NCI-H510A treated with DMSO at 0.1 percent for 48 hours (cell line): ENCODE data around the gene GPR148.

Experiments used
- DNase-seq: peaks from one replicate; lab custom pipeline; 2025; lab: John Stamatoyannopoulos, UW

The GPR148 gene

DNA sequence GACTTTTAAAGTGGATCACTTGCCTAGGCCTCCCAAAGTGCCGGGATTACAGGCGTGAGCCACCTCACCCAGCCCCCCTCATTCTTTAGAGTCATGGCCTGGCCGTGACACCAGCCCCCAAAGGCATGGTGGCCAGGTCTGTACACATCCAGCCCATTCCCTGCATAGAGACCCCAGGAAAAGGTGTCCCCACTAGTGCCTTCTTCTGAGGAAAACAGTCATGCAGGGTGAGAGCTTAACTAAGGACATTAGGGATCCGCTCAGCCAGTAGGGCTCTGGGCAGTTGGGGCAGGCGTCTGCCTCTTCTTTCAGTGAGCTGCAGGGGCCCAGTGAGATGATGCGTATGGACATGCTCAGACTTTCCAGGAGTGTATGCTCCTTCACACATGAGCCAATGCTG lies 20.8 kb downstream of the GPR148 start:
- DNase-seq, result no peak

GRCh38 chr2:130754811-130755210 lies 25.9 kb downstream of the GPR148 start:
- no peak for DNase-seq

DNA sequence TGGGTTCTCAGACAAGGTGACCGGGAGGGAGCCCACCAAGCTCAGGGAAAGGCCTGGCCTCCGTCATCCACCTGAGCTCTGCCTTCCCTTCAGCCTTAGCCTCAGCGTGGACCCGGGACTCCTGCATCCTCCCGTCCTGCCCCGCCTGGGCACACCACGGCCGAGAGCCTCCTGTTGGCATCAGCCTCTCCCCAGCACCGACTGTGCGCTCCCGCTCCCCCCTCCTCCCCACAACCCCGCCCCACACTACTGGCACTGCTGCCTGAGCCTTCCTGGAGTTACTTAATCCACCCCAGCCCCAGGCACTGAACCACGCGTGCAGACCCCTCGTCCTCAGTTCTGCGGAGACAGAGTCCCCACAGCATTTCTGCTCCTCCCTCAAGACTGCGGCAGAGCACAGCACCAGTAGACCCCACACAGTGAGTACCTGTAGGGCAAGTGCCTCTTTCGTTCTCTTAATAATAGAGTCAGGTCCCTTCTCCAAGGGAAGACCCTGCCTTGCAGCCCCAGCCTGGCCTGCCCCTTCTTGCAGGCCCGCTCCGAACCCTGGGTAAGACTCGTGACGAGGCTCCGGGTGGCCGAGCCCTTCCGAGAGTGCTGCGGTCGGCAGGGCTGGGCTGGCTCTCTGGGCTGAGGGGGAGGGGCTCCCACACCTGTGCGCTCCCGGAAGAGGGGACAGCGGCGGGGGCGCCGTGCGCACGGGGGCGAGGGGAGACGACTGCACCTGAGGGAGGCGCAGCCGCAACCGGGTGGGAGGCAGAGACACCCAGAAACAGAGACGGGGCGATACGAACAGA lies 26.6 kb downstream of the GPR148 start, which contains the start of gene AMER3:
TSS of gene AMER3 (plus strand) at position 285 of the 797 bp plus-strand sequence. CDS start 6,533 bp downstream, outside the sequence.
- peak; percentile 69 for DNase-seq

GRCh38 chr2:130756053-130756873 lies 27.4 kb downstream of the GPR148 start:
- DNase-seq, result peak; percentile 43

GRCh38 chr2:130756874-130757668 lies 28.2 kb downstream of the GPR148 start:
- DNase-seq, result peak; percentile 43

- peak; percentile 28 for DNase-seq
Measured at GRCh38 chr2:130759906-130760753, 31.3 kb downstream of the GPR148 start.

DNA sequence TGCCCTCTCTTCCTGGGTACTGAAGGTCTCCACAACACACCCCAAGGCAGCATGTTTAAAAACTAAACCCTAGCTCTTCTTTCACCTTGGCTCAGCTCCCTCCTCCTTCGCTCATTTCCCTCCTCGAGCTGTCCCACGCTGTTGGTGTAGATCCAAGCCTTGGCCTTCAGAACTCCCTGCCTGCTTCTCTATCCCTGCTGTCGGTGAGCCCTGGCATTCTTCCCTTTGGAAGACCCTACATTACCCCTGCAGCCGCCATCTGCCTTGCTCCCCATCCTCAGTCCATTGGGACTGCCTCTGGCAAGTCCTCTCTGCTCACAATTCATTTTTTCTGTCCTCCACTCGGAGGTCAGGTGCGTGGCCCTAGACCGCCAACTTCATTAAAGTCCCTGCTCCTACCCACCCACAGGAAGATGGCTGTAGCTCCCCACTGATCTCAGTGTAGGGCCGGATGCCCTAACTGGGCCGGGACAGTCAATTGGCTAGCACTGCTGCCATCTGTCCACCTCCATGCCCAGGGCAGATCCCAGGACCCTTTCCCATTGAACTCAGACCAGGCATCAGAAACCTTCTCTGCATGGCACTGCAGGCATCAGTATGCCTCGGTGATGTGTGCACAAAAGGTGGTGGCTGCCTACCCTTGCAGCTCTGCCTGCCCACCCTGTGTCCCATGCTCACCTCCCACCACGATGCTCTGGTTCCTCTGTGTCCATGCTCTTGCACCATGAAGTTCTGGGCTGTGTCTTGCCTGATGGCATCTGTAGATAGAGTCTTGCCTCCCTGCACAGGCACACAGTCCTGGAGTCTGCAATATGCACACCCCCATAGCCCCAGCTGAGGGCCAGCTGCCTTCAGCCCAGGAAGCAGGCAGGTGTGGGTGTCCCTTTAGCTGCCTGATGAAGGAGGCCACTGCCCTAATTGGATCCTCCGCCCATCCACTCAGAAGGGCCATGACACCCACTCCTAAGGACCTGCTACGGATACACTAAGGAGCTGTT lies 32.2 kb downstream of the GPR148 start:
- DNase-seq, result no peak

DNA sequence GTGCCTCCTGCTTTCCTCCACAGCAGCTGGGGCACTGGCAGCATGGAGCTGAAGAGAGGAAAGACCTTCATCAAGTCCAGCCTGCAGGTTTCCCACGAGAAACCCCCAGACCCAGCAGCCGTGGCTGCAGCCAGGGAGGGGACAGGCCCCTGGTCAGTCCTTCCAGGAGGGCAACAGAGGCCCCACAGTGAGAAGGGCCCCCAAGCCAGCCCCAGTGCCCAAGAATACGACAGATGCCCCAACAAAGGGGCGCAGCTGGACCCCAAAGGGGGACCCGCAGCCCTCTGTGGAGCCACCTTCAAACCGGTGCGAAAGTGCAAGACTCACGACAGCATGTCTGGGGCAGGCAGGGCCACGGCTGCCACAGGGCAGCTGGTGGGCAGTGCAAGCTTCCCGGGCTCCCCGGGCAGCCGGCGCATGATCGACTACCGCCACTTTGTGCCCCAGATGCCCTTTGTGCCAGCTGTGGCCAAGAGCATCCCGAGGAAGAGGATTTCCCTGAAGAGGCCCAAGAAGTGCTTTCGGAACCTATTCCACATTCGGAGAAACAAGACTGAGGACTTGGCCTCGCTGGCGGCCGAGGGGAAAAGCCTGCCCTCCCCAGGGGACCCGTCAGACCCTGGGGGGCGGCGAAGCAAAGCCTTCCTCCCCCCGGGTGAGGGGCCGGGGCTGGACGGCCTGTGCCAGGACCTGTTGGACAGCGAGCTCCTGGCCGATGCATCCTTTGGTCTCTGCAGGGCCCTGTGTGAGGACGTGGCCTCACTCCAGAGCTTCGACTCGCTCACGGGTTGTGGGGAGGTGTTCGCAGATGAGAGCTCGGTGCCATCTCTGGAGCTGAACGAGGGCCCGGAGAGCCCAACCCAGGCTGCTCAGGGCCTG lies 33.4 kb downstream of the GPR148 start:
- no peak for DNase-seq

GRCh38 chr2:130762910-130763385 lies 34.1 kb downstream of the GPR148 start:
- DNase-seq, result no peak

GRCh38 chr2:130763405-130763804 lies 34.5 kb downstream of the GPR148 start:
- no peak for DNase-seq

DNA sequence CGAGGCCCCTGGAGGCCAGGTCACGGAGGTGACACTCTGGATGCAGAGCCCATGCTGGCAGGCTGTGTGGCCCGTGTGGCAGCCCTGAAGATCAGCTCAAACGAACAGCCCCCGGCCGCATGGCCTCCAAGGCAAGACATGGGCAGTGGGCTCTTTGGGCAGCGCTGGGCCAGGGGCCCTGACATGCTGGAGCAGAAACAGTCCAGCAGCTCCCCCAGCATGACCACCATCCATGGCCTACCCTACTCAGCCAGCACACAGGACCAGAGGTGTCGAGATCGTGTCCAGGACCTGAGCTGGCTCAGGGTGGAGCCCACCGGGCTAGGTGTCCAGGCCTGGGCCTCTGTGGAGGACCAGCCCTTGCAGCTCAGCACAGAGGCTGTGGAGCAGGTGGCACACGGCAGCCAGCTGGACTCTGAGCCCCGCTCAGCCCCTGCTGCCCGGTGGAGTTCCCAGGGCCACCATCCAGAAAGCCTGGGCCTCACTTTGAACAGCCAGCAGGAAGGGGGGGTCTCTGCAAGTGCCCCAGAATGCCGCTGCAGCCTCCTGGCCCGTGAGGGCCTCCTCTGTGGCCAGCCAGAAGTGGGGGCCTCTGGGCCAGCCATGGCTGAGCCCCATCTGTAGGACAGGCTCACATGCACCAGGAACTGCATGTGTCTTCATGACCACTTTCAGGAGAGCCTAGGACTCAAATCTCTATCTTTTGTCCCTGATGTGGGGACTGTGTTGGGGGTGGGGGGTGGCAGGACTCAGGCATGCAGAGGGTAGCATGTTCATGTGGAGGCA lies 35.4 kb downstream of the GPR148 start:
- no peak for DNase-seq

- no peak for DNase-seq
Measured at GRCh38 chr2:130764821-130765115, 35.9 kb downstream of the GPR148 start.

- DNase-seq, result no peak
Measured at GRCh38 chr2:130765464-130765863, 36.6 kb downstream of the GPR148 start.

DNA sequence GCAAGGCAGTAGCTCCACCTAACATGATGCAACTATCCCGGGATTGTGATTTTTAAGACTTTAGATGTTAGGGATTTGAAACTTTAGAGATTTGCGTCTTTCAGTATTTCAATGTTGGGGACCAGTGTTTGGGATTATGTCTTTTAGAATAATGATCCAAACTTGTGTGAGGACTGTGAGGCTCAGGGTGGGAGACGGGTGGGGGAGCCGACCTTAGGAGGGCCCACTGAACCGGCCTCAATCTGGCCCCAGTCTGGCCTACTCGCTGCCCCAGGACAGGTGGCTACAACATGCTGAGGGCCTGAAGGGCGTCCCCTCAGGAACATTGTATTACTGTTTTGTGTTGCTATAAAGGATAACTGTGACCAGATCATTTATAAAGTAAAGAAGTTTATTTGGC lies 37.2 kb downstream of the GPR148 start:
- no peak for DNase-seq

DNA sequence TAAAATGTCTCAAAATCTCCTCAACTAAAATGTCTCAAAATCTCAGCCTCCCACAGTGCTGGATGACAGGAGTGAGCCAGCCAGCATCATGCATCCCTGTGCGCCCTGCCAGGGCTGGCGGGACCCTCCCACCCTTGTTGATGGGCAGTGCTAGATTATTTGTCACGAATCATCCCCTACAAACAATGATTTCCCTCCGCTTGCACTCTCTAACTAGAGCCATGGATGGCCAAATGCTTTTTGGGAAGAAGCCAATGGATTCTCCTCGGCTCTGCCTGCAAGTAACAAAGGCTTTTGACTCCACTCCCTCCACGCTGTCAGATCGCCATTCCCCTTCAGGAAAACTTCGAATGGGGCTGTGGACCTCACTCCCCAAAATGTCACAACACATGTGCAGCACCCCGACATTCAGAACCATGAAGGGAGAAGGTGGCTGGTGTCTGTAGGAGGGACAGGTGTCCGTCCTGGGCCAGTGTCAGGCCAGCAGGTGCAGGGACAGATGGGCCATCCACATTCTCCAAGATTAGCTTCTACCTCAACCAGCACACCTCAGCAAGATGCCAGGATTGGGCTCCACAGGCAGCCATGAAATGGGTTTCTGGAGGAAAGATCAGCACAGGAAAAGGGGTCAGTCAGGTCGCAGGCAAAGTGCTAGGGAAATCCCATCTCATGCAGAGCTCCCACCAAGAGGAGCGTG lies 38.0 kb downstream of the GPR148 start:
- DNase-seq, result no peak

GRCh38 chr2:130767408-130767775 lies 38.5 kb downstream of the GPR148 start:
- no peak for DNase-seq

DNA sequence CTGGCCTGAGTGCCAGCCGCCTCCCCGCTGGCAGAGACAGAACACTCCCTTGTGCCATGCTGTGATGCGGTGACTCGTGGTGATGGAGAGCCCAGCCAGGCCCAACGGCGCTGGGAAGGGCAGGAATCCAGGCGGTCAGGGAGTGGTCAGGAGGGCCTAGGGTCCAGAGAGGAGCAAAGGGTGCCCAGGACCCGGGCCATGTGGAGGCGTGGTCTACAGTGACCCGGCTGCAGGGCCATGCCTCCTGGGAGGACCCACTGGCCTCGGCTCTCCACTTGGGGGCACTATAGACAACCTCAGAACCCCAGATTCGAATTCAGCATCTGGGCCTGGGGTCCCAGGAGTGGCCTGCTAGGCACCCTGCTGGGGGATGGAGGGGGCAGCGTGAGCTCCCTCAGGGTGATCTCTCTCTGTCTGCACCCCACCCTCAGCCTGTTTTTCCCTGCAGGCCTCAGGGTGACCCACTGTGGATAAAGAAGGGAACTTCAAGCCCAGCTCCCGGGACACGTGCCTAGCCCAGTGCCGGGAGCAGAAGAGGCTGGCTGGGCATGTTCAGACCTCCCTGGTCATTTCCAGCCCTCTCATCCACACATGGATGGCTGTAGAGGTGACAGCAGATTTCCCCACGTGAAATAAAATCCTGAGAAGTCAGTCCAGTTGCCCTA lies 39.5 kb downstream of the GPR148 start:
- DNase-seq, result no peak
